HPDE6-E6E7 (cell line): ENCODE data around the gene NUPR2.
"Not testable (repeated sequence)": the region's sequence is repeated elsewhere in the genome, so short reads cannot be mapped to it uniquely, and the experiment has no call there.

Experiments
- DNase-seq: peaks from one replicate; pipeline ENCODE4 v3.0.0; 2011; ENCODE audit warnings: missing footprints; ENCODE audit errors: extremely low spot score

The NUPR2 gene

GRCh38 chr7:56115852-56116538 is at the start of gene NUPR2:
Gene NUPR2 (minus strand): TSS chr7:56116417. CDS start chr7:56116314, 103 bp downstream.
- DNase-seq, result no peak

DNA sequence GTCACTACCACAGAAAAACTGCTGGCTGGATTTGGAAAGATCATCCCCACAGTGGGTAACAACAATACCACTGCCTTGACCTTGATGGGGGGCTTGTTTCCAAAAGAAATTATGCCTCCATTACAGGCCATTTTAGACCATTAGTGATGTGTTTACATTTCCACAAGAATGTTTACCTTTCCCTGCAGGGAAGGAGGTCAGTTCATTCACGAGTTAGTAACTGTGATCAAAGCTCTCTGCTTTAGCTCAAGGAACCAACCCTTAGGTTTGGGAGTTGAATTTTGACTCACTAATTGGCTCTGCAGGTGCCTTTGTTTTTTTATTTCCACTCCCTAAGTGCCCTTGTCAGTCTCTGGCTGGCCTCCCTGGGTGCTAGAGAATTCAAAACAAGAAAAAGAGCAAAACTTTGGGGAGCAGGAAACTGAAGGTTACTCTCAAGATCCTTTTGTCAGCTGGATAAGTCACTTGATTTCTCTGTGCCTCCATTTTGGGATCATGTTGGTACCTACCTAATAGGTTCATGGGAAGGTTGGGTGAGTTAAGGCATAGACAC is 41.1 kb upstream of the NUPR2 start:
- no peak for DNase-seq

DNA sequence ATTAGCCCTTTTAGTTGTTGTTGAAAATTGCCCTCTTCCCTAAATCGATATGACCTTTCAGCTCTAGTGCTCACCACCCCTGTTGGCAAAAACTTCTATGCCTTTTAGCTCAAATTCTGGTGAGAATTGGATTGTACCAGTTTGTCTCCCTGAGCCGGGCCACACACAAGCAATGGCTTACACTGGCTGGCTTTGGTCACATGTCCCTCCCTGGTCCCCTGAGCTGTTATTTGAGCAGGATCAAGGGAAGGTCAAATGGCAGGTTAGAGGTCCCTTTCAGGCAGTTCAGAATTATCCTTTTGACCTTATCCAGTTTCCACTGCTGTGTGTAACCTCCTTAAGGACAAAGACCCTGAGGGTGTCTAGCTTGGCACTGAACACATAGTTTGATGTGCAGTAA is 14.8 kb upstream of the NUPR2 start:
- DNase-seq, result not testable (repeated sequence)

DNA sequence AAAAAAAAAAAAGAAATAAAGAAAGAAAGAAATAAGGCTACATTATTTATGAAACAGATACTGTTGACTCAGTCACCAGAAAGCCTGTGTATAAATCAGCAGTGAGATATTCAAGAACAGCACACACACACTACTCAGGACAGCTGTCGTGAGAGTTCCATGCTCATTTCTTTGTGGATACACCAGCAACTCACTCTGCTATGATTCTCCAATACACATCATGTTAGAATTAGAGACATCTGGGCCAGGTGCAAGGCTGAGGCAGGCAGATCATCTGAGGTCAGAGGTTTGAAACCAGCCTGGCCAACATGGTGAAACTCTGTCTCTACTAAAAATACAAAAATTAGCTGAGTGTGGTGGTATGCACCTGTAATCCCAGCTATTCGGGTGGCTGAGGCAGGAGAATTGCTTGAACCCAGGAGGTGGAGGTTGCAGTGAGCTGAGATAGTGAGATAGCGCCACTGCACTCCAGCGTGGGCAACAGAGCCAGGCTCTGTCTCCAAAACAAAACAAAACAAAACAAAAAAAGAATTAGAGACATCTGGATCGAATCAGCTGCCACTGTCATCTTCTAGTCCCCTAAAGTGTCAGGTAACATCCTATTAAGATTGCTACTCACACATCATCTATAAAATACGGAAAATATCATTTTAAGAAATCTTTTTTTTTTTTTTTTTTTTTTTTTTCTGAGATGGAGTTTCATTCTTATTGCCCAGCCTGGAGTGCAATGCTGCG is 11.2 kb upstream of the NUPR2 start:
- DNase-seq, result no peak

GRCh38 chr7:56125831-56126230 is 9.6 kb upstream of the NUPR2 start:
- no peak for DNase-seq

DNA sequence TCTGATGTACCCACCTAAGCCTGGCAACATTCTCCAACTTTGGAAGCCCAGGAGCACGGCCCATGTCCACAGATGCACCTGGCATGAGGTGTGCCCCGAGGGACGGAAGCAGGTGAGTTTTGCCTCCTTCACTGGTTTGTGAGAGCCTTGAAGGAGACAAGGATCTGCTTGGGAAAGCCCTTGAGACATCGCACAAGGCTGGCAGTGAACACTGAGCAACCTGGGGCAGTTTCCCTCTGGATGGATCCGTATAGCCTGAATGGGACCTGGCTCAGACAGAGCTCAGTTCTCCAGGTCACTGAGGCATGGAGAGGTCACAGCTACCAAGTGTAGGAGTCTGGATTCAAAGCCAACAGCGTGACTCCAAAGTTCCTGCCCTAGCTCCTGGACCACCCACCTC is 8.8 kb upstream of the NUPR2 start:
- DNase-seq, result no peak

- no peak for DNase-seq
Observed at GRCh38 chr7:56121440-56121839, 5.2 kb upstream of the NUPR2 start.

DNA sequence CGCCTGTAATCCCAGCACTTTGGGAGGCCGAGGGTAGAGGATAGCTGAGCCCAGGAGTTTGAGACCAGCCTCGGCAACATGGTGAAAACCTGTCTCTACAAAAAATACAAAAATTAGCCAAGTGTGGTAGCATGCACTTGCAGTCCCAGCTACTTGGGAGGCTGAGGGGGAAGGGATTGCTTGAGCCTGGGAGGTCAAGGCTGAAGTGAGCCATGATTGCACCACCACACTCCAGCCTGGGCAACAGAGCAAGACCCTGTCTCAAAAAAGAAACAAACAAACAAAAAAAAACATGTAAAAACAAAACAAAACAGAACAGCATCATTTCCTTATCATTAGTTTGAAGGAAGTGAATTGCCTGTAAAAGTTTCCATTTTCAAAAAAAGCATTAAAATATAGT is 4.0 kb downstream of the NUPR2 start:
- not testable (repeated sequence) for DNase-seq

- DNase-seq, result no peak
Observed at GRCh38 chr7:56110611-56111010, 5.6 kb downstream of the NUPR2 start.

GRCh38 chr7:56107954-56108258 is 8.3 kb downstream of the NUPR2 start:
- no peak for DNase-seq

- DNase-seq, result peak; percentile 98
Observed at GRCh38 chr7:56106108-56107073, 9.8 kb downstream of the NUPR2 start, which contains the start of gene CHCHD2. Gene CHCHD2 (minus strand): TSS chr7:56106476. CDS start chr7:56106413, 63 bp downstream.

- no peak for DNase-seq
Observed at GRCh38 chr7:56105508-56105907, 10.7 kb downstream of the NUPR2 start.

DNA sequence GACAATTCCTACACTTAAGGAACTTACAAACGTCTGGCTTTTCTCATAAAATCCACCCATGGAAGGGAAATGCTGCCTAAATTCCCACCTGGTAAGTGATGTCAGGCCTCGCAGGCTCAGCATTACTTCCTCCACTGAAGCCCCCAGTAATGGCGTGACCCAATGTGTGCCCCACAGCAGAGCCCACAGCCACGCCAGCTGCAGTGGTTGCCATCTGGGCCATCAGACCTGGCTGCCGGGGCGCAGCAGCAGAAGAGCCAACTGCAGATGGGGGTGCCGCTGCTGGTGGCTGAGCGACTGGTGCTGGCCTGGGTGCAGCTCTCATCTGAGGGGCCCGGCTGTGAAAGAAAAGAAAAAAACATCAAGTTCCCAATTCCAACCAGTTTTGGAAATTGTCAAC is 12.1 kb downstream of the NUPR2 start:
- DNase-seq, result not testable (repeated sequence)

GRCh38 chr7:56099653-56100052 is 16.6 kb downstream of the NUPR2 start:
- no peak for DNase-seq

DNA sequence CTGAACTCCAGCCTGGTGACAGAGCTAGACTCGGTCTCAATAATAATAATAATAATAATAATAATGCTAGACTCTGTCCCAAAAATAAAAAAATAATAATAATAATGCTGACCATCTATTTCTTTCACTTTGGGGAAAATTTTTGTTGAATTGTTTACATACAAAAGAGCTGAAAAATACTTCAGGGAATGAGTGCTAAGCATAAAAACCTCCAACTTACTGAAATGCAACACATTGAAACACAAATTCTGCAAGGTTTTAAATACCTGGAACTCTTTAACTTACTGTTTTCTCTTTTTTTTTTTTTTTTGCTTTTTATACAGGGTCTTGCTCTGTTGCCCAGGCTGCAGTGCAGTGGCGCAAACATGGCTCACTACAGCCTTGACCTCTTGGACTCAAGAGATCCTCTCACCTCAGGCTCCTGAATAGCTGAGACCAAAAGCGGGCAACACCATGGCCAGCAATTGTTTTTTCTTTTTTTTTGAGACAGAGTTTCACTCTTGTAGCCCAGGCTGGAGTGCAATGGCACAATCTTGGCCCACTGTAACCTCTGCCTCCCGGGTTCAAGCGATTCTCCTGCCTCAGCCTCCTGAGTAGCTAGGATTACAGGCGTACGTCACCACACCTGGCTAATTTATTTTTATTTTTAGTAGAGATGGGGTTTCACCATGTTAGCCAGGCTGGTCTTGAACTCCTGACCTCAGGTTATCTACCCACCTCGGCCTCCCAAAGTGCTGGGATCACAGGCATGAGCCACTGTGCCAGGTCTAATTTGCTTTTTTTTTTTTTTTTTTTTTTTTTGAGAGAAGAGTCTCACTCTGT is 17.8 kb downstream of the NUPR2 start:
- not testable (repeated sequence) for DNase-seq

- no peak for DNase-seq
Observed at GRCh38 chr7:56097700-56098099, 18.5 kb downstream of the NUPR2 start.

DNA sequence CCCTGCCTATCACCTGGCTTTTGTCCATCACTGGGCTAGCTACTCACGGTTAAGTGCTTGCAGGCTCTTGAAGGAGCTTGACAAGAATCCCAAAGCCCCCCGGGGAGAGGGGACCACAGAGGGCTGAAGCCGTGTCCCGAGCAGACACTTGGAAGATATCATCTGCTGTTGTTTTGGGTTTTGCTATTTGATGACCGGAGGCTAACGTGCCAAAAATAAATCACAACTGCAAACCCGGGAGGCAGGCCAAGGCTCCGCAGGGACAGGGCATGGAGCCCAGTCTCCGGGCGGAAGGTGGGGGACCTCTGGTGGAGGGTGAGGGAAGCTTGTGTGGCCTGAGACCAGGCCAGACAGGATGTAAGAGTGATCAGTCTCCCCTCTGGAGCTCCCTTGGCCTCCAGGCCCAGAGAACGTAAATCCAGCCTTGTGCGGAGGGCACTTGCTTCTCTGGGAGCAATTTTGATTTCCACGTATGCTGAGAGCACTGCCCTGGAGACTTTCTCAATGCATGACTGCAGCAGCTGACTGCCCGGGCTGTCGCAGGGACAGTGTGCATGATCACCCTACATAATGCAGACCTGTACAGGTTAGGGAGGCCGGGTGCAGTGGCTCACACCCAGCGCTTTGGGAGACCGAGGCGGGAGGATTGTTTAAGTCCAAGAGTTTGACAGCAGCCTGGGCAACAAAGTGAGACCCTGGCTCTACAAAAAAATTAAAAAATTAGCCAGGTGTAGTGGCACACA is 23.3 kb downstream of the NUPR2 start, which contains the start of gene PHKG1:
TSS of gene PHKG1 (minus strand) at position 164 of the 743 bp plus-strand sequence. CDS start 4,011 bp downstream, outside the sequence.
- DNase-seq, result no peak

DNA sequence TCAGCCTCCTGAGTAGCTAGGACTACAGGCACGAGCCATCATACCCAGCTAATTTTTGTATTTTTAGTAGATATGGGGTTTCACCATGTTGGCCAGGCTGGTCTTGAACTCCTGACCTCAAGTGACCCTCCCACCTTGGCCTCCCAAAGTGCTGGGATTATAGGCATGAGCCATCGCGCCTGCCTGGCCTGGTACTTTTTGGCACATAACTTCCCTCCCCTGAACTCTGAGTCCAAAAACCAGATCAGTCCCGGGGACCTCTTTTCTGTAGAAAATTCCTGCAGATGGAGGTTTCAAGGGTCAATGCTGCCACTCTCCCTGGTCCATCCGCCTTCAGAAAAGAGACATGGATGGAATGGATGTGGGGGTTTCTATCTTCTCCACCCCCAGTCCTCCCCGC is 23.8 kb downstream of the NUPR2 start:
- not testable (repeated sequence) for DNase-seq

DNA sequence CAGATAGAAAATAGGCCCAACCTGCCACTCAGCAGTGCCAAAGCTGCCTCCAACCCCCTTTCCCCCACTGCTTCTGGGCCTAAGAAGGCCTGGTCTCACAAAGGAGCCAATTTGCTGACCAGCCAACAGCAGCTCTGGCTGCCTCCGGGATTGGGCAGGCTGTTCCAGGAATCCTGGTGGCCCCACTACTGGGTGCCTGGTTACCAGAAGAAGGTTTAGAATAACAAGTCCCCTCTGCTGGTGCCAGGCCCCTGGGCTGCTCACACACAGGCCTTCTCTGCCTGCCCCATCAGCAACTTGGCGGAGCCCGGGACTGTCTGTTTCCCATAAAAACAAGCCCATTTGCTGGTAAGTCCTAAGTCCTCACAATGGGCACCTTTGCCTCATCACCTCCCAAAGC is 24.6 kb downstream of the NUPR2 start:
- DNase-seq, result no peak

GRCh38 chr7:56087445-56087844 is 28.8 kb downstream of the NUPR2 start:
- DNase-seq, result no peak
